T-helper 17 cell (primary cell): ENCODE results near the gene MYH9. TPM values are rescaled to one million over a fixed set of nuclear protein-coding genes. Genes with fewer than 3 reads are reported as not detected.
"Not testable (repeated sequence)": the region's sequence is repeated elsewhere in the genome, so short reads cannot be mapped to it uniquely, and the experiment has no call there.

Source experiments
- ATAC-seq: fragments of 150-1000 bp; cut with Tn5 transposase; 2 replicates; pipeline ENCODE4 v1.10.0; 2021; ENCODE audit warnings: mild to moderate bottlenecking, moderate library complexity
- DNase-seq, 3 donors: peaks; one replicate each; pipeline versions ENCODE4 v3.0.0 to v3.0.0-alpha.2; 2020 to 2021
- H3K9me3 ChIP-seq: one replicate; pipeline ENCODE4 v1.7.0; 2013; ENCODE audit warnings: low read length, mild to moderate bottlenecking; ENCODE audit not compliant: control insufficient read depth, poor library complexity, severe bottlenecking
- H3K27ac Mint-ChIP-seq: one replicate; pipeline ENCODE4 v1.8.0; 2022; ENCODE audit warnings: mild to moderate bottlenecking, moderate library complexity, mixed read lengths
- H3K27me3 Mint-ChIP-seq: one replicate; pipeline ENCODE4 v1.8.0; 2022; ENCODE audit warnings: mixed read lengths
- H3K36me3 Mint-ChIP-seq: one replicate; pipeline ENCODE4 v1.8.0; 2022; ENCODE audit warnings: low read depth, mixed read lengths
- H3K4me1 Mint-ChIP-seq: one replicate; pipeline ENCODE4 v1.8.0; 2022; ENCODE audit warnings: mild to moderate bottlenecking, mixed read lengths
- H3K4me3 Mint-ChIP-seq: one replicate; pipeline ENCODE4 v1.8.0; 2022; ENCODE audit warnings: mild to moderate bottlenecking, moderate library complexity, mixed read lengths
- total RNA-seq, 4 donors: library from RNA in 2 of 4; stranded (reverse) in 2 of 4; gene quantifications; one replicate each; pipeline ENCODE4 v1.2.3 and lab custom pipeline; 2022 to 2026

The MYH9 gene
- total RNA-seq, 2 donors from 2014 or later: 1,038 to 1,220 TPM

DNA sequence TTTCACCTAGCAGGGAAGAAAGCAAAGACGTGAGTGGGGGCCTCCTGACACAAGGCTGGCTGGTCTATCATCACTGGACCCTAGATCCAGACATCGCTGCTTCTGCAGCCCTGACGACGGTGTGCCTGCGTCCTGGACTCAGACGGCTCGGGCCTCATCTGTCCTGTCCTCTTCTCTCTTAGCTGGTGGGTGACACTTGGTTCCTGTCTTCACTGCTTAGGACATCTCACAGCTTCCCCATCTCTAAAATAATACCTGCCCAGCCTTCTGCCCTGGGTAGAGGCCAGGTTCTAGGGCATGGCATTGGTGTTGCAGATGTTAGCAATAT lies 93.5 kb downstream of the MYH9 start:
- H3K4me1 Mint-ChIP-seq: peaks cover 38% of the 10 kb centered on the region

DNA sequence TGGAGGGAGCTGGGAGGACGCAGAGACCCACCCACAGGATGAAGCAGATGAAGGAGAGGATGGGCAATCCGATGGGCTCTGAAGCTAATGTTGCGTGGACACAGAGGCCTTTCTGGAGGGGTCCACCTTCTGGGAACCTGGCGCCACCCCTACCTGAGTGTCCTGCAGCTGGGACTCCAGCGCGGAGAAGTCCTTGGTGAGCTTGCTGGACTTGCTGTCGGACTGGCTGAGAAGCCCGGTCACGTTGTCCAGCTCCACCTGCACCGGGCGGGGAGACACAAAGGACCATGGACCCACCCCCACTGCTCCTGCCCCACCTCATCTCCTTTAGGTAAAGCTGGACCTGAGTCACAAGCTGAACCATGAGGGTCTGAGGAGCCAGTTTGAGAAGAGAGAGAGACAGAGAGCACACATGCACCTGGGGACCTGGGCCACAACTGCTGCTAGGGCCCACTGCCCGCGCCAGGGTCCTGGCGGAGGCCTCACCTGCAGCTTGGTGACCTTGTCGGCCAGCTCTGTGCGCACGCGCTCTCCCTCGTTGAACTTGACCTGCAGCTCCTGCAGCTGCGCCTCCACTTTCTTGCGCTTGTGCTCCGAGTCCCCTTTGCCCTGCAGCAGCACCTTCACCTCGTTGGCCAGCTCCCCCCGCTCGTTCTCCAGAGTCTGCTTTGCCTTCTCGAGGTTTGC lies 94.0 kb downstream of the MYH9 start:
- peaks cover 43% of the 10 kb centered on the region for H3K4me1 Mint-ChIP-seq
- peaks cover 9% of the 10 kb centered on the region for H3K36me3 Mint-ChIP-seq
- no peaks in the 10 kb centered on the region for H3K9me3 ChIP-seq
- no peak for DNase-seq
- H3K27ac Mint-ChIP-seq: peak overlapping the region; percentile 49
- ATAC-seq: no peak
- H3K27me3 Mint-ChIP-seq: no peaks in the 10 kb centered on the region
- peak overlapping the region; percentile 56 for H3K4me3 Mint-ChIP-seq

More for the DNA sequence above, 93.5 kb downstream of the MYH9 start:
- no peaks in the 10 kb centered on the region for H3K9me3 ChIP-seq
- Mint-ChIP-seq H3K4me3 (peak overlapping the region; percentile 56), H3K27ac (peak overlapping the region; percentile 49), H3K27me3 (no peaks in the 10 kb centered on the region), H3K36me3 (peaks cover 9% of the 10 kb centered on the region)
- DNase-seq: no peak
- ATAC-seq: no peak

DNA sequence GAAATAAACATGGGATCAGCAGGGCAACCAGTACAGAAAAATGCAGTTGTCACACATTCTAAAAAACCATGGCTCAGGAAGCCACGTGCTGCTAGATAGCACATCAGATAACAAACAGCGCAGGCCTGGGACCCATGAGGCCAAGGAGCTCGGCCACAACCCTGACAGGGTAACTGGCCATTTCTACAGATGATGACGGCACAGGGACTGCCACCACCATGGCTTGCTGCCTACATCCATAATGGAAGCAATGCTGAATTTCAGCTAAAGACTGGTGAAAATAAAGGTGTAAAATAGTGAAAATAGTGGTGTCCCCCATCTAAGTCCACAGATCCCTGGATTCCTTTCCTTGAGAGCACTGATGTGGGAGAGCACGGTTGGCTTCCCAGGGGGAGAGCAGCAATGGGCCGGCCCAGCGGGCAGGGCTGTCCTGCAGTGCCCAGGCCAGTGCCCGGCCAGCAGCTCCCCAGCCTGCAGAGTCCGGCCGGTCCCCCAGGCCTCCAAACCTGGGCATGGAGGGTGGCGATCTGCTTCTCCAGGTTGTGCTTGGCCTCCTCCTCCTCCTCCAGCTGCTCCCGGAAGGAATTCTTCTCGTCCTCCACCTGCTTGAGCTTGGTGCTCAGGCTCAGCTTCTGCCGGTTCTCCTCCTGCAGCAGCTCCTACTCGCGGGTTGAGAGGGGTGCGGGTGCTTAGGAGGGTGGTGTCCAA lies 94.8 kb downstream of the MYH9 start:
- H3K27me3 Mint-ChIP-seq: no peaks in the 10 kb centered on the region
- peak overlapping the region; percentile 87 for H3K27ac Mint-ChIP-seq
- peaks cover 47% of the 10 kb centered on the region for H3K4me1 Mint-ChIP-seq
- H3K9me3 ChIP-seq: no peaks in the 10 kb centered on the region
- no peak for ATAC-seq
- H3K36me3 Mint-ChIP-seq: peaks cover 9% of the 10 kb centered on the region
- no peak for DNase-seq
- no peak overlapping the region for H3K4me3 Mint-ChIP-seq

DNA sequence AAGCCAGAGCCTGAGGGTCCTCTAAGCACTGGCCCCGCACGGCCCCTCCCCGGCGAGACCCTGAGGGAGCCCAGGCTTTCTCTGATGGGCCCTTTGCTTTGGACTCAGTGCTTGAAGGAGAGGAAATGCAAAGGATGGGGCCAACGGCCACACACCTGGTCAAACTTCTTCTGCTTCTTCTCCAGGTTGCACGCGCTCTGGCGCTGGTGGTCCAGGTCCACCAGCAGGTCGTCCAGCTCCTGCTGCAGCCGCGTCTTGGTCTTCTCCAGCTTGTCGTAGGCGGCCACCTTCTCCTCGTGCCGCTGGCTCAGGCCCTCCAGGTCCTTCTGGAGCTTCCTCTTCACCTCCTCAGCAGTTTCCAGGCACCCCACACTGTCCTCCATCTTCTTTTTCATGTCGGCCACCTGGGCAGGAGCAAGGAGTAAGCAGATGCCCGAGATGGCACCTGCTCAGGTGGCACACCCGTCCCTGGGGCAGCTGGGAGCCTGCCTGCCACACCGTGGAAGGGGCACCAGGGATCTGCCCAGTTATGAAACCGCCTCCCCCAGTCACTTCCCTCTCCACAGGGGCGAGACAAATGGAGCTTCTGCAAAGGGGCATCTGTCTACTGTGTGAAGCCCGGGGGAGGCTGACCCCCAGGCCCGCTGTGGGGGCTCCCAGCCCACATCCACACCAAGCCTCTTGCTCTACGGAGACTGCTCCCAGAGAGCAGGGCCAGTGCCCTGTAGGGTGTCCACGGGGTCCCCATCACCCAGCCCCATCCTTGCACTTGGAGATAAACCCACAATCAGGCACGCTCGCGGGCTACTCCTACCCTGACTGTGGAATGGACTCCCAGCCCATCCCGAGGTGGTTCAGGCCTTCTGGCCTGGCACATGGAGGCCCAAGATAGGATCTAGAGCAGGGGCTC lies 95.7 kb downstream of the MYH9 start:
- no peaks in the 10 kb centered on the region for H3K9me3 ChIP-seq
- Mint-ChIP-seq H3K27ac (peak overlapping the region; percentile 87), H3K27me3 (no peaks in the 10 kb centered on the region), H3K4me1 (peaks cover 46% of the 10 kb centered on the region), H3K36me3 (peaks cover 9% of the 10 kb centered on the region), H3K4me3 (peak overlapping the region; percentile 65)
- DNase-seq (no peak), ATAC-seq (no peak)

DNA sequence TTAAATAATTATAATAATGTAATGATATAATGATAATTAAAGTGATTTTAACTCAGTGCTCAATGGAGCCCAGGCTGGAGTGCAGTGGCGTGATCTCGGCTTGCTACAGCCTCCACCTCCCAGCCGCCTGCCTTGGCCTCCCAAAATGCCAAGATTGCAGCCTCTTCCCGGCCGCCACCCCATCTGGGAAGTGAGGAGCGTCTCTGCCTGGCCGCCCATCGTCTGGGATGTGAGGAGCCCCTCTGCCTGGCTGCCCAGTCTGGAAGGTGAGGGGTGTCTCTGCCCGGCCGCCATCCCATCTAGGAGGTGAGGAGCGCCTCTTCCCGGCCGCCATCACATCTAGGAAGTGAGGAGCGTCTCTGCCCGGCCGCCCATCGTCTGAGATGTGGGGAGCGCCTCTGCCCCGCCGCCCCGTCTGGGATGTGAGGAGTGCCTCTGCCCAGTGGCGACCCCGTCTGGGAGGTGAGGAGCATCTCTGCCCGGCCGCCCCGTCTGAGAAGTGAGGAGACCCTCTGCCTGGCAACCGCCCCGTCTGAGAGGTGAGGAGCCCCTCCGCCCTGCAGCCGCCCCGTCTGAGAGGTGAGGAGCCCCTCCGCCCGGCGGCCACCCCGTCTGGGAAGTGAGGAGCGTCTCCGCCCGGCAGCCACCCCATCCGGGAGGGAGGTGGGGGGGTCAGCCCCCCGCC lies 97.2 kb downstream of the MYH9 start:
- not testable (repeated sequence) for DNase-seq, H3K9me3 ChIP-seq, H3K27me3 Mint-ChIP-seq
- H3K4me3 Mint-ChIP-seq: peak overlapping the region; percentile 2
- H3K36me3 Mint-ChIP-seq: peaks cover 11% of the 10 kb centered on the region
- H3K4me1 Mint-ChIP-seq: peaks cover 48% of the 10 kb centered on the region
- H3K27ac Mint-ChIP-seq: peak overlapping the region; percentile 99
- ATAC-seq: peak; percentile 6

DNA sequence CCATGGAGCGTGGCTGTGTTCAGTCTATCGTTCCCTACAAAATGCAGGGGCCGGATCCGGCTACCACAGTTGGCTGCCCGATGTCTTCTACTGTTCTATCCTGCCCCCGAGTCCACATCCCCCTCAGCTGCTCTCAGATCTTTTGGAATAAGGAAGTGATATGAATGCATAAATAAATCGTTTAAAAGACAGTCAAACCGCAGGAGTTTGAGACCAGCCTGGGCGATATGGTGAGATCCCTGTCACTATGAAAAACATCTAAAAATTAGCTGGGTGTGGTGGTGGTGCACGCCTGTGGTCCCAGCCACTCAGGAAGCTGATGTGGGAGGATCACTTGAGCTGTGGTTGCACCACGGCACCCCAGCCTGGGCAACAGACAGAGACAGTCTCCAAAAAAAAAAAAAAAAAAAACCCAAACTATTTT lies 97.8 kb downstream of the MYH9 start:
- H3K4me1 Mint-ChIP-seq: peaks cover 46% of the 10 kb centered on the region
- not testable (repeated sequence) for H3K27me3 Mint-ChIP-seq, H3K9me3 ChIP-seq
- H3K36me3 Mint-ChIP-seq: peaks cover 11% of the 10 kb centered on the region
- peak overlapping the region; percentile 89 for H3K4me3 Mint-ChIP-seq
- DNase-seq (peak in 2 of 3 donors; percentile 32 to 64), ATAC-seq (peak; percentile 88)
- peak overlapping the region; percentile 99 for H3K27ac Mint-ChIP-seq

DNA sequence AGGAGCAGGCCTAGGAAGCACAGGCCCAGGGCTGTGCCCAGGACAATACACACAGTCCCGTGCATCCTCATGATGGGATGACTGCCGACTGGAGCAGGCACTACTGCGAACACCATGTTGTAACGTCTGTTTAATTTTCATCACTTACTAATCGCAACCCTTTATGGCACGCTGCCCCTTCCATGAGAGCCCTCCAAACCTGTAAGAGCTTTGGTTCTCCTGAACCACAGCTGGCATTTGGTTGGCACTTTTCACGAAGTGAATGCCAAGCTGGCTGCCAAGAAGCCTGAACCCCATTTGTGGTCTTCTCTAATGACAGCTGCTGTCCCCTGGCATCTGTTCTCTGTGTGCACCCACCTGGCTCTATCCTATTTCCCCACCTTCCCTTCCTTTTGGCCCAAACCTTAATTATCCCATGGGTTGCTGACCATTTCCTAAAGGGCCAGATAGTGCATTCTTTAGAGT lies 98.3 kb downstream of the MYH9 start:
- DNase-seq: no peak
- Mint-ChIP-seq H3K27me3 (no peaks in the 10 kb centered on the region), H3K4me3 (peak overlapping the region; percentile 89), H3K36me3 (peaks cover 11% of the 10 kb centered on the region), H3K4me1 (peaks cover 44% of the 10 kb centered on the region), H3K27ac (peak overlapping the region; percentile 99)
- ATAC-seq: no peak
- no peaks in the 10 kb centered on the region for H3K9me3 ChIP-seq

DNA sequence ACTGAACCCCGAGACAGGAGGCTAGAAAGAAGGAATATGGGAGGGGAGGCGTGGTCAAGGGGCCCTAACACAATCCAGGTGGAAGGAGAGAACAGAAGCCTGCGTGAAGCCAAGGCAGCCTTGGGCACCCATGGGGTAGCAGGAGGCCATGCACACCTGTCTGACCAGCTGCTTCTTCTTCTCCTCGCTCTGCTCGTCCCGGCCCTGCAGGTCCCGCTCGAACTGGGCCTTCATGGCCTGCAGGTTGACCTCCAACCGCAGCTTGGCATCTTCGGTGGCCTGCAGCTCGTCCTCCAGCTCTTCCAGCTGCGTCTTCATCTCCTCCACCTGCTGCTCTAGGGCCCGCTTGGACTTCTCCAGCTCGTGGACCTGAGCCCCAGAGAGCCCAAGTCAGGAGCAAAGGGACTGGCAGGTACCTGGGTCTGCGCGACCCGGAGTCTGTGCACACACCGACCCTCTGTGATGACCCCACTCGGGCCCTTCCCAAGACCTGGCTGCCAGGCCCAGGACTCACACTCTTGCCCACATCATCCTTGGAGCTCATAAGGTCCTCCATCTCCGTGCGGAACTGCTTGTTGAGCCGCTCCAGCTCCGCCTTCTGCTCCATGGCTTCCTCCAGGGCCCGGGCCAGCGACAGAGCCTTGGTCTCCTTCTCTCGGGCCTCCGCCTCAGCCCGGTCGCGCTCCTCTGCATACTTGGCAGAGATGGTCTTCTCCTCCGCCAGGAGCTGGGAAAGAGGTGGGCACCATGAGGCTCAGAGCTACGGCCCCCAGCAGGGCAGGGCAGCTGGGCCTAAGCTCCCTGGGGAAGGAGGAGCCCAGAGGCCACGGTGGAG lies 99.0 kb downstream of the MYH9 start:
- Mint-ChIP-seq H3K4me1 (peaks cover 41% of the 10 kb centered on the region), H3K4me3 (peak overlapping the region; percentile 89), H3K36me3 (peaks cover 11% of the 10 kb centered on the region), H3K27me3 (no peaks in the 10 kb centered on the region), H3K27ac (peak overlapping the region; percentile 99)
- ATAC-seq (no peak), DNase-seq (no peak)
- no peaks in the 10 kb centered on the region for H3K9me3 ChIP-seq

DNA sequence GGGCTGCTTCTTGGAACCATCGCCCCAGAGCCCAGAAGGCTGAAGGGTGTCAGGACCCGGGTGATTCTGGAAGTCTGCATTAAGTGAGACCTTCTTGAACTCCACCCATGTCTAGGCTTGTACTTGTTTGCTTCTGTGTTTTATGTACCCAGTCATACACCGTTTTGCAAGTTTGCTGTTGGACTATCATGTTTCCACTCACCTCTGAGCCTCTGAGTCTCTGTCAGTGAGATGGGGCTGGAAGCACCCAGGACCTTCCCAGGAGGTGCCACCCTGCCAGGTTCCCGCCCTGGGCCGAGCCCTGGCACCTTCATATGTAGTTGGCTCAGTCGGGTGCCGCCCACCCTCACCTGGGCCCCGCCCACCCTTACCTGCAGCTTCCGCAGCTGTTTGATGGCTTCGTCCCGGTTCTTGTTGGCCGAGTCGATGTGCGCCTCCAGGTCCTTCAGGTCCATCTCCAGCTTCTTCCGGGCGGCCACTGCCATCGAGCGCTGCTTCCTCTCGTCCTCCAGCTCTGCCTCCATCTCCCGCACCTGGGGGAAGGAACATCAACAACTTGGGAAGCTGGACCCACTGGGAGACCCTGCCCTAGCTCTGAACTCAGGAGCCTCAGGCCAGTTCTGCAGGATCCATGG lies 99.8 kb downstream of the MYH9 start:
- Mint-ChIP-seq H3K27ac (peak overlapping the region; percentile 99), H3K4me1 (peaks cover 39% of the 10 kb centered on the region), H3K36me3 (peaks cover 11% of the 10 kb centered on the region), H3K4me3 (peak overlapping the region; percentile 75), H3K27me3 (no peaks in the 10 kb centered on the region)
- no peak for DNase-seq
- no peaks in the 10 kb centered on the region for H3K9me3 ChIP-seq
- no peak for ATAC-seq

DNA sequence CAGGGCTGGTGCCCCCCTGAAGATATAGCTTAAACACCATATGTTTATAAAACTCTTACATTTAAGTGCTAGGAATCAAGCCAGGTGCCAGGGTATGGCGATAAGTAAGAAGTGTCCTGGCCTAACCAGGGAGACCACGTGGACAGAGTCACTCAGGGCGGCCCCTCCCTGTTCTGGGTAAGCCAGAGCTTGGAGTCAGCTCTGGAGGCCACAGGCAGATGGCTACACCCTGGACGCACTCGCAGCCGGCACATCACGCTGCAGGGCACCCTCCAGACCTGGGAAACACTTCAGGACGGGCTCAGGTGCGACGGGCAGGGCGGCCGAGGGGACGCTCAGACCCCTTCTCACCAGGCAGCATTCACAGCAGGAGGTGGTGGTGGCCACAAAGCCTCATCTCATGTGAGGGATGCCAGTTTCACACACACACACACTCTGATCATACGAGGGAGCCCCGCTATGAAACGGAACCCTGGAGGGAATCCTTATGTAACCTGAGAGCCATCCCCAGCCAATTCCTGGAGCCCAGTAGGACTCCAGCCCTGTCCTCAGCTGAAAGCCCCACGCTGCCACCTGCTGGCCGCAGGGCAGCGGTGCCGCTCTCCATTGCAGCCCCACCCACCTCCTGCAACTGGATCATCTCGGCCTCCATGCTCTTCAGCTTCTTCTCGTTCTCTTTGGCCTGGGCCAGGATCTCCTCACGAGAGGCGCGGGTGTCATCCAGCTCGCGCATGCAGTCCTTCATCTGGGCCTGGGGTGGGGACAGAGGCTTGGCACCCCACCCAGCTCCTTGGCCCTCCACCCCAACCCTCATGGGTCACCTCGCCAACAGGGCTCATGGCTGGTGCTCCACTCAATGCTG lies 101.4 kb downstream of the MYH9 start:
- Mint-ChIP-seq H3K4me1 (peaks cover 28% of the 10 kb centered on the region), H3K27ac (peak overlapping the region; percentile 99), H3K36me3 (peaks cover 13% of the 10 kb centered on the region), H3K27me3 (no peaks in the 10 kb centered on the region), H3K4me3 (peak overlapping the region; percentile 47)
- ATAC-seq (peak; percentile 55), DNase-seq (peak; percentile 57 to 64 (median 58))
- H3K9me3 ChIP-seq: no peaks in the 10 kb centered on the region

DNA sequence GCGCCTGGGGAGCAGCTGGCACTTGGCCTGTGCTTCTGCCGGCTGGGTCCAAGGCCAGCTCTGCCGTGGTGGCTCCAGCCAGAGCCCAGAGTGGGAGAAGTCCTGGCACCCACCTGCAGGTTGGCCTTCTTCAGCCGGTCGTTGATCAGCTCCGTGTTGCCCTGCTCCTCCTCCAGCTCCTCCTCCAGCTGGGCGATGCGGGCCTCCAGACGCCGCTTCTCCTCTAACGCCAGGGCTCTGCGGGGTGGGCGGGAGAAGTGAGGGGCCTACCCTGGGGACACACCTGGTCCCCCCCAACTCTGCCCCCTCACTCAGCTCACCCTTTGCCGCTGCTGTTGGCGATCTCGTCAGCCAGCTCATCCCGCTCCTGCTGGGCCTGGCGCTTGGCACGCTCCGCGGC lies 102.2 kb downstream of the MYH9 start:
- Mint-ChIP-seq H3K4me3 (peak overlapping the region; percentile 39), H3K27me3 (no peaks in the 10 kb centered on the region), H3K4me1 (peaks cover 29% of the 10 kb centered on the region), H3K36me3 (peaks cover 13% of the 10 kb centered on the region), H3K27ac (peak overlapping the region; percentile 99)
- no peaks in the 10 kb centered on the region for H3K9me3 ChIP-seq
- DNase-seq (no peak), ATAC-seq (no peak)
